ENCODE measurements around the gene CCM2L. TPM values are rescaled to one million over a fixed set of nuclear protein-coding genes. Genes with fewer than 3 reads are reported as not detected.

Gene CCM2L
- total and polyA plus RNA-seq, 9 of the 15 experiments (the other 6 are each of a cell fraction or from before 2014, with no cell fraction given) = 0.04 TPM; not detected in 8

DNA sequence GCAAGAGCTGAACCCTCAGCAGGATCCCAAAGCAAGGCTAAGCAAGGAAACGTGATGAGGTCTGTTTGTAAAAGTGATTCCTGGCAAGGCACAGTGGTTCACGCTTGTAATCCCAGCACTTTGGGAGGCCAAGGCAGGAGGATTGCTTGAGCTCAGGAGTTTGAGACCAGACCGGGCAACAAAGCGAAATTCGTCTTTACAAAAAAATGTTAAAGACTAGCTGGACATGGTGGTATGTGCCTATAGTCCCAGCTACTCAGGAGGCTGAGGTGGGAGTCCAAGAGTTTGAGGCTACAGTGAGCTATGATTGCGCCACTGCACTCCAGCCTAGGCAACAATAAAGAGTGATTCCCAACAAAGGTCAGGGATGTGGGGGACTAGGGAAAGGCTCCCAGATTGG, 46.3 kb upstream of the CCM2L start (continued):
- TF ChIP-seq, protein P1, sequence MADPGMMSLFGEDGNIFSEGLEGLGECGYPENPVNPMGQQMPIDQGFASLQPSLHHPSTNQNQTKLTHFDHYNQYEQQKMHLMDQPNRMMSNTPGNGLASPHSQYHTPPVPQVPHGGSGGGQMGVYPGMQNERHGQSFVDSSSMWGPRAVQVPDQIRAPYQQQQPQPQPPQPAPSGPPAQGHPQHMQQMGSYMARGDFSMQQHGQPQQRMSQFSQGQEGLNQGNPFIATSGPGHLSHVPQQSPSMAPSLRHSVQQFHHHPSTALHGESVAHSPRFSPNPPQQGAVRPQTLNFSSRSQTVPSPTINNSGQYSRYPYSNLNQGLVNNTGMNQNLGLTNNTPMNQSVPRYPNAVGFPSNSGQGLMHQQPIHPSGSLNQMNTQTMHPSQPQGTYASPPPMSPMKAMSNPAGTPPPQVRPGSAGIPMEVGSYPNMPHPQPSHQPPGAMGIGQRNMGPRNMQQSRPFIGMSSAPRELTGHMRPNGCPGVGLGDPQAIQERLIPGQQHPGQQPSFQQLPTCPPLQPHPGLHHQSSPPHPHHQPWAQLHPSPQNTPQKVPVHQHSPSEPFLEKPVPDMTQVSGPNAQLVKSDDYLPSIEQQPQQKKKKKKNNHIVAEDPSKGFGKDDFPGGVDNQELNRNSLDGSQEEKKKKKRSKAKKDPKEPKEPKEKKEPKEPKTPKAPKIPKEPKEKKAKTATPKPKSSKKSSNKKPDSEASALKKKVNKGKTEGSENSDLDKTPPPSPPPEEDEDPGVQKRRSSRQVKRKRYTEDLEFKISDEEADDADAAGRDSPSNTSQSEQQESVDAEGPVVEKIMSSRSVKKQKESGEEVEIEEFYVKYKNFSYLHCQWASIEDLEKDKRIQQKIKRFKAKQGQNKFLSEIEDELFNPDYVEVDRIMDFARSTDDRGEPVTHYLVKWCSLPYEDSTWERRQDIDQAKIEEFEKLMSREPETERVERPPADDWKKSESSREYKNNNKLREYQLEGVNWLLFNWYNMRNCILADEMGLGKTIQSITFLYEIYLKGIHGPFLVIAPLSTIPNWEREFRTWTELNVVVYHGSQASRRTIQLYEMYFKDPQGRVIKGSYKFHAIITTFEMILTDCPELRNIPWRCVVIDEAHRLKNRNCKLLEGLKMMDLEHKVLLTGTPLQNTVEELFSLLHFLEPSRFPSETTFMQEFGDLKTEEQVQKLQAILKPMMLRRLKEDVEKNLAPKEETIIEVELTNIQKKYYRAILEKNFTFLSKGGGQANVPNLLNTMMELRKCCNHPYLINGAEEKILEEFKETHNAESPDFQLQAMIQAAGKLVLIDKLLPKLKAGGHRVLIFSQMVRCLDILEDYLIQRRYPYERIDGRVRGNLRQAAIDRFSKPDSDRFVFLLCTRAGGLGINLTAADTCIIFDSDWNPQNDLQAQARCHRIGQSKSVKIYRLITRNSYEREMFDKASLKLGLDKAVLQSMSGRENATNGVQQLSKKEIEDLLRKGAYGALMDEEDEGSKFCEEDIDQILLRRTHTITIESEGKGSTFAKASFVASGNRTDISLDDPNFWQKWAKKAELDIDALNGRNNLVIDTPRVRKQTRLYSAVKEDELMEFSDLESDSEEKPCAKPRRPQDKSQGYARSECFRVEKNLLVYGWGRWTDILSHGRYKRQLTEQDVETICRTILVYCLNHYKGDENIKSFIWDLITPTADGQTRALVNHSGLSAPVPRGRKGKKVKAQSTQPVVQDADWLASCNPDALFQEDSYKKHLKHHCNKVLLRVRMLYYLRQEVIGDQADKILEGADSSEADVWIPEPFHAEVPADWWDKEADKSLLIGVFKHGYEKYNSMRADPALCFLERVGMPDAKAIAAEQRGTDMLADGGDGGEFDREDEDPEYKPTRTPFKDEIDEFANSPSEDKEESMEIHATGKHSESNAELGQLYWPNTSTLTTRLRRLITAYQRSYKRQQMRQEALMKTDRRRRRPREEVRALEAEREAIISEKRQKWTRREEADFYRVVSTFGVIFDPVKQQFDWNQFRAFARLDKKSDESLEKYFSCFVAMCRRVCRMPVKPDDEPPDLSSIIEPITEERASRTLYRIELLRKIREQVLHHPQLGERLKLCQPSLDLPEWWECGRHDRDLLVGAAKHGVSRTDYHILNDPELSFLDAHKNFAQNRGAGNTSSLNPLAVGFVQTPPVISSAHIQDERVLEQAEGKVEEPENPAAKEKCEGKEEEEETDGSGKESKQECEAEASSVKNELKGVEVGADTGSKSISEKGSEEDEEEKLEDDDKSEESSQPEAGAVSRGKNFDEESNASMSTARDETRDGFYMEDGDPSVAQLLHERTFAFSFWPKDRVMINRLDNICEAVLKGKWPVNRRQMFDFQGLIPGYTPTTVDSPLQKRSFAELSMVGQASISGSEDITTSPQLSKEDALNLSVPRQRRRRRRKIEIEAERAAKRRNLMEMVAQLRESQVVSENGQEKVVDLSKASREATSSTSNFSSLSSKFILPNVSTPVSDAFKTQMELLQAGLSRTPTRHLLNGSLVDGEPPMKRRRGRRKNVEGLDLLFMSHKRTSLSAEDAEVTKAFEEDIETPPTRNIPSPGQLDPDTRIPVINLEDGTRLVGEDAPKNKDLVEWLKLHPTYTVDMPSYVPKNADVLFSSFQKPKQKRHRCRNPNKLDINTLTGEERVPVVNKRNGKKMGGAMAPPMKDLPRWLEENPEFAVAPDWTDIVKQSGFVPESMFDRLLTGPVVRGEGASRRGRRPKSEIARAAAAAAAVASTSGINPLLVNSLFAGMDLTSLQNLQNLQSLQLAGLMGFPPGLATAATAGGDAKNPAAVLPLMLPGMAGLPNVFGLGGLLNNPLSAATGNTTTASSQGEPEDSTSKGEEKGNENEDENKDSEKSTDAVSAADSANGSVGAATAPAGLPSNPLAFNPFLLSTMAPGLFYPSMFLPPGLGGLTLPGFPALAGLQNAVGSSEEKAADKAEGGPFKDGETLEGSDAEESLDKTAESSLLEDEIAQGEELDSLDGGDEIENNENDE (IDR thresholded peaks at IDR 0.05; ENCODE audit: low read depth, low read length) = no peak
- TF ChIP-seq HMG20B (CRISPR knock-in tag; IDR thresholded peaks at IDR 0.05) (no peak), RBM22 (IDR thresholded peaks at IDR 0.05; ENCODE audit: low read depth, low read length, poor library complexity, severe bottlenecking) (no peak), CC2D1A (IDR thresholded peaks at IDR 0.05) (no peak), GTF2E2 (tag; IDR thresholded peaks at IDR 0.05) (no peak), ZNF239 (CRISPR knock-in tag; IDR thresholded peaks at IDR 0.05) (no peak), PRMT5 (CRISPR knock-in tag; IDR thresholded peaks at IDR 0.05) (no peak), NFATC3 (IDR thresholded peaks at IDR 0.05) (no peak)
- TF ChIP-seq, protein P2, sequence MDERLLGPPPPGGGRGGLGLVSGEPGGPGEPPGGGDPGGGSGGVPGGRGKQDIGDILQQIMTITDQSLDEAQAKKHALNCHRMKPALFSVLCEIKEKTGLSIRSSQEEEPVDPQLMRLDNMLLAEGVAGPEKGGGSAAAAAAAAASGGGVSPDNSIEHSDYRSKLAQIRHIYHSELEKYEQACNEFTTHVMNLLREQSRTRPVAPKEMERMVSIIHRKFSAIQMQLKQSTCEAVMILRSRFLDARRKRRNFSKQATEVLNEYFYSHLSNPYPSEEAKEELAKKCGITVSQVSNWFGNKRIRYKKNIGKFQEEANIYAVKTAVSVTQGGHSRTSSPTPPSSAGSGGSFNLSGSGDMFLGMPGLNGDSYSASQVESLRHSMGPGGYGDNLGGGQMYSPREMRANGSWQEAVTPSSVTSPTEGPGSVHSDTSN (CRISPR knock-in tag; IDR thresholded peaks at IDR 0.05; ENCODE audit: low read depth) = no peak
- TF ChIP-seq, protein P2 (tag; conservative IDR thresholded peaks at IDR 0.05; ENCODE audit: low read depth) = no peak
- TF ChIP-seq, protein P3, sequence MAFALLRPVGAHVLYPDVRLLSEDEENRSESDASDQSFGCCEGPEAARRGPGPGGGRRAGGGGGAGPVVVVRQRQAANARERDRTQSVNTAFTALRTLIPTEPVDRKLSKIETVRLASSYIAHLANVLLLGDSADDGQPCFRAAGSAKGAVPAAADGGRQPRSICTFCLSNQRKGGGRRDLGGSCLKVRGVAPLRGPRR (CRISPR knock-in tag; IDR thresholded peaks at IDR 0.05) = no peak
- TF ChIP-seq, protein P4, sequence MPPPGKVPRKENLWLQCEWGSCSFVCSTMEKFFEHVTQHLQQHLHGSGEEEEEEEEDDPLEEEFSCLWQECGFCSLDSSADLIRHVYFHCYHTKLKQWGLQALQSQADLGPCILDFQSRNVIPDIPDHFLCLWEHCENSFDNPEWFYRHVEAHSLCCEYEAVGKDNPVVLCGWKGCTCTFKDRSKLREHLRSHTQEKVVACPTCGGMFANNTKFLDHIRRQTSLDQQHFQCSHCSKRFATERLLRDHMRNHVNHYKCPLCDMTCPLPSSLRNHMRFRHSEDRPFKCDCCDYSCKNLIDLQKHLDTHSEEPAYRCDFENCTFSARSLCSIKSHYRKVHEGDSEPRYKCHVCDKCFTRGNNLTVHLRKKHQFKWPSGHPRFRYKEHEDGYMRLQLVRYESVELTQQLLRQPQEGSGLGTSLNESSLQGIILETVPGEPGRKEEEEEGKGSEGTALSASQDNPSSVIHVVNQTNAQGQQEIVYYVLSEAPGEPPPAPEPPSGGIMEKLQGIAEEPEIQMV (tag; conservative IDR thresholded peaks at IDR 0.05; ENCODE audit: low read depth) = no peak

Measured in K562 (cell line).